Mucosa of gallbladder (tissue), 1 donor: Measurements from ENCODE around the gene DRICH1. TPM values are rescaled to one million over a fixed set of nuclear protein-coding genes. Genes with fewer than 3 reads are reported as not detected.
"Not testable (repeated sequence)": the region's sequence is repeated elsewhere in the genome, so short reads cannot be mapped to it uniquely, and the experiment has no call there.

ENCODE experiments used
- DNase-seq: peaks from one replicate; pipeline ENCODE4 v3.0.0-alpha.2; 2020; ENCODE audit warnings: low spot score
- total RNA-seq: library from RNA; stranded (reverse); gene quantifications from one replicate; pipeline ENCODE4 v1.2.1, GENCODE V29; 2021
- donor health status: DM: no; HTN: no; CAD: no.

Gene DRICH1
- total RNA-seq, 1 donor from 2014 or later = 1.1 TPM

- no peak for DNase-seq
Observed at GRCh38 chr22:23569291-23569690, 62.8 kb downstream of the DRICH1 start.

DNA sequence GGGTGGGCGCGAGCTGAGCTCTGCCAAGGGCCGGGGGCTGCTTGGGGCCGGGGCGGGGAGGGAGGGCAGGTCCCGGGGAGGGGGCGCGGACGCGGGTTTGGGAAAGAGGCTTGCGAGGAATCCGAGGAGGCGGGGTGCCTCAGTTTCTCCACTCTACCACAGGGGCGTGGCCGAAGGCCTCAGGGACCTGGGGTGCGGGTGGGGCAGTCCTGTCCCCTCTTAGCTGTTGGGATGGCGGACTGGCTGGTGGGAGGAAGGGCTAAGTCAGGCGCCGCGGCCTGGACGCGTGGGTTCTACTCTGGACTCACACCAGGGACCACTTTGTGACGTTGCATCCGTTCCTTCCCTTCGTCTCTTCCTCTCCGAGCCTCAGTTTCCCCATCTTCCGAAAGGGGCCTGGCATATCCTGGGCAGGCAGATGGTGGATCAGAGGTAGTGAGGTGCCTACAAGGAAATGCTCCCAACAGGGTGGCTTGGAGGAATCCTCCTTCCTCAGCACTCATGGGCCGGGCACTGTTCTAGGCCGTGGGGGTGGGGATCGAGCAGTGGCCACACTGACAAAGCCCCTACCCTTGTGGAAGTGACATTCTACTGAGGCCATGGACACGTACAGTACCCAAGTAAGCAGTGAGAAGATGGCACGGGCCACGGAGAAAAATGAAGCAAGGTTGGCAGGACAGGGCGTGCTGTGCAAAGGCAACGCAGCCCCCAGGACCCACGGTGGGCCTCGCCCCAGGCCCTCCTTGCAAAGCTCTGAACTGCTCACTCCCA, 65.2 kb downstream of the DRICH1 start:
- DNase-seq = no peak

DNA sequence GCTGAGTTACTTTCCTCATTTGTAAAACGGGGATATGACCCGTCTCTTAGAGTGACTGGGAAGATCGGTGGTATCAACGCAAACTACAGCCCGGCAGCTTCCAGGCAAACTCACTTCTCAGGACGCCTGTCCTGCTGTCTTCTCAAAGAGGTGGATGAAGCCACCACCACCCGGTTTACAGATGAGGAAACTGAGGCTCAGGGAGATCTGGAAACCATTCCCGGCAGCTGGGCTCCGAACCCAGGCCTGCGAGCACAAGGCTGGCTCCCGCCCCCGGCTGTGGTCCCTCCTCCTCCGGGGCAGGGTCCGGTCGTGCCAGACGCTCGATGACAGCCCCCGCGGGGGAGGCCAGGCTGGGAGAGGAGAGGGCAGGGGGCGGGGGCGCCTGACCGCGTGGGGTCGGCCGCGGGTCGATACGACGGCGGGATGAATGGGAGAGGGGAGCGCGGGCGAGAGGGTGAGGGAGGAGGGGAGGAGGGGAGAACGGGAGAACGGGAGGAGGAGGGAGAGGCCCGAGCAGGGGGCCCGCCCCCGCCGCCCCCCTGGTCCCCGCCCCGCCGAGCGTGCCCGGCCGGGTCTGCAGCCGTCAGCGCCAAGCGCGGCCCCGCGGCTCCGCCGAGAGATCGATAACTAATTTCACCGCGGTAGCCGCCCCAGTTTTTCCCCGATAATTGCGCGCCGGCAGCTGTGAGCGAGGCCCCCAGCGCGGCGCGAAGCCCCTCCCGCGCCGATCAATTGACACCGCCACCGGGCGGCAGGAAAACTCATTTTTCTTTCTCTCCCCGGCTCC, 66.0 kb downstream of the DRICH1 start:
- DNase-seq = no peak

DNA sequence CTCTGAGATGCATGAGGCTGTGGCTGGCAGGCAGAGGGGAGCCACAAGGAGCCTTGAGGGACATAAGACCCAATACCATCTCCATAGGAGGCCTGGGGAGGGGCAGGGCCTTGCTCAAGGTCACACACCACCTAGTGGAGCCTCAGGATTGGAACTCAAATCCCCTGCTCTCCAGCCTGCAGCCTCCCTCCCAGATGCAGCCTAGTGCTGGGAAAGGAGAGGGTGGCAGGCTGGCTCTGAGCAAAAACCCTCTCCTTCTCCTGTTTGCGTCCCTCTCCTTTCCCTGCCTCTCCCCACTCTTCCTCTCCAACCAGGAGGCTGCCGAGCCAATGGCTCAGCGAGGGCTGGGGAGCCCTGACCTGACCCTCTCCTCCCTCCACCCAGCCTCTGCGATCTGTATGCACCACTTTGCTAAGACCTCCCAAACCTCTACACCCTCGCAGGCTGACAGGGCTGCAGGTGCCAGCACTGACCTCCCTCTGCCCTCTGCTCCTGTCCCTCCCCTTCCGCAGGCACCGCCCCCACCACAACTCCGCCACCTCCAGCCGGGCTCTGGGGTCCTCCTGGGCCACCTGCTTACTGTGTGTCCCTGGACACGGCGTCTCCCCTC, 66.7 kb downstream of the DRICH1 start:
- no peak for DNase-seq

GRCh38 chr22:23564276-23564675, 67.8 kb downstream of the DRICH1 start:
- no peak for DNase-seq

DNA sequence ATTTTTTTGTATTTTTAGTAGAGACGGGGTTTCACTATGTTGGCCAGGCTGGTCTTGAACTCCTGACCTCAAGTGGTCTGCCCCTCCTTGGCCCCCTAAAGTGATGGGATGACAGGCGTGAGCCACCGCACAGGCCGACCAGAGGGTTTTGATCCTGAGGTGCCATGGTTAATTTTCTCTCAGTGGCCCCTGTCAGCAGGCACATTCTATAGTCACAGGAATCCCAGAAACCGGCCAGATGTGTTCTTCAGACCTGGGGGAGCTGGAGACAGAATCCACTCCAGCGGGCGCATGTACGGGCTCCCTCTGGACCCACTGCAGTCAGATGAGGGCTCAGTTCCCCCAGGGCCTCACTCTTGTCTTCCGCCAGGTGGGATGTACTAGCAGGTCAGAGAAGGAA, 69.0 kb downstream of the DRICH1 start:
- DNase-seq = no peak

GRCh38 chr22:23562186-23562585, 69.9 kb downstream of the DRICH1 start:
- DNase-seq = no peak

DNA sequence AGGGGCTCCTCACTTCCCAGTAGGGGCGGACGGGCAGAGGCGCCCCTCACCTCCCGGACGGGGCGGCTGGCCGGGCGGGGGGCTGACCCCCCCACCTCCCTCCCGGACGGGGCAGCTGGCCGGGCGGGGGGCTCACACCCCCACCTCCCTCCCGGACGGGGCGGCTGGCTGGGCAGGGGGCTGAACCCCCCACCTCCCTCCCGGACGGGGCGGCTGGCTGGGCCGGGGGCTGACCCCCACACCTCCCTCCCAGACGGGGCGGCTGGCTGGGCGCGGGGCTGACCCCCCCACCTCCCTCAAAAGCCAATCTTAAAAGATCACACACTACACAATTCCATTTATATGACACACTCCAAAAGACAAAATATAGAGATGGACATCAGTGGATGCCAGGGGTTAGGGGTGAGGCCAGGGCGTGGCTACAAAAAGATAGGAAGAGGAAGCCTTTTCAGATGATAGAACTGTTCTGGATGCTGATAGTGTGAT, 71.1 kb downstream of the DRICH1 start:
- not testable (repeated sequence) for DNase-seq

- DNase-seq = not testable (repeated sequence)
Observed at GRCh38 chr22:23560215-23560614, 71.9 kb downstream of the DRICH1 start.

Other genes with a start within 250 kb of the DRICH1 start
- gene IGLL1, start 52.0 kb downstream of the DRICH1 start, total RNA-seq = not detected
- gene RGL4, start 58.7 kb upstream of the DRICH1 start, total RNA-seq = 0.49 TPM
- 6.8 TPM for gene ZNF70, start 118.8 kb upstream of the DRICH1 start, total RNA-seq
- gene VPREB3, start 122.1 kb upstream of the DRICH1 start, total RNA-seq = not detected
- 1.8 TPM for gene C22orf15, start 130.7 kb upstream of the DRICH1 start, total RNA-seq
- gene CHCHD10, start 135.7 kb upstream of the DRICH1 start, total RNA-seq = 148 TPM
- 4.4 TPM for gene MMP11, start 140.5 kb upstream of the DRICH1 start, total RNA-seq
- 70.7 TPM for gene SMARCB1, start 154.6 kb upstream of the DRICH1 start, total RNA-seq
- 6.2 TPM for gene DERL3, start 206.7 kb upstream of the DRICH1 start, total RNA-seq
- gene SLC2A11, start 225.6 kb upstream of the DRICH1 start, total RNA-seq = 24.0 TPM